ENCODE data around the gene WAS. TPM values are rescaled to one million over a fixed set of nuclear protein-coding genes. Genes with fewer than 3 reads are reported as not detected.
"Not testable (repeated sequence)": the region's sequence is repeated elsewhere in the genome, so short reads cannot be mapped to it uniquely, and the experiment has no call there.

Gene WAS
- total RNA-seq = 100 to 1,000 TPM; 142 to 146 TPM

GRCh38 chrX:48683411-48683982 lies at the start of gene WAS:
Gene WAS, plus strand, starts transcription at chrX:48683799. Its CDS starts 55 bp downstream, at chrX:48683854.
- Mint-ChIP-seq H3K27ac (peak within 1 kb of the TSS; percentile 98), H3K9me3 (no peaks in the 10 kb centered on the region), H3K27me3 (no peaks in the 10 kb centered on the region), H3K4me3 (peak within 1 kb of the TSS; percentile 99), H3K36me3 (peaks cover 36% of the 10 kb centered on the region), H3K4me1 (peaks cover 47% of the 10 kb centered on the region)
- DNase-seq (peak; percentile 62), ATAC-seq (ENCODE audit: low read depth) (peak; percentile 93)
- POLR2A ChIA-PET = interaction anchor here (1.0 to 1.7 kb wide), 7 partner anchors 8 to 275 kb away, joined by 3 to 25 read pairs (median 6); partner anchors contain the start of genes HDAC6 and SUV39H1

GRCh38 chrX:48636301-48636700 lies 47.3 kb upstream of the WAS start:
- peak overlapping the region; percentile 60 for H3K27ac Mint-ChIP-seq
- H3K9me3 Mint-ChIP-seq = no peaks in the 10 kb centered on the region
- H3K4me3 Mint-ChIP-seq = no peak overlapping the region
- ATAC-seq (ENCODE audit: low read depth) (no peak), DNase-seq (no peak)
- no peaks in the 10 kb centered on the region for H3K36me3 Mint-ChIP-seq
- peaks cover 2% of the 10 kb centered on the region for H3K27me3 Mint-ChIP-seq
- POLR2A ChIA-PET = no interaction called here
- H3K4me1 Mint-ChIP-seq = peaks cover 6% of the 10 kb centered on the region

- Mint-ChIP-seq H3K27ac (no peak overlapping the region), H3K4me3 (no peak overlapping the region), H3K27me3 (peaks cover 2% of the 10 kb centered on the region), H3K4me1 (peaks cover 6% of the 10 kb centered on the region), H3K36me3 (no peaks in the 10 kb centered on the region), H3K9me3 (no peaks in the 10 kb centered on the region)
- ATAC-seq (ENCODE audit: low read depth) = no peak
- POLR2A ChIA-PET = no interaction called here
- no peak for DNase-seq
Observed at GRCh38 chrX:48636776-48637175, 46.8 kb upstream of the WAS start.

- H3K27ac Mint-ChIP-seq = no peak overlapping the region
- POLR2A ChIA-PET = no interaction called here
- no peaks in the 10 kb centered on the region for H3K36me3 Mint-ChIP-seq
- ATAC-seq (ENCODE audit: low read depth) = no peak
- H3K4me1 Mint-ChIP-seq = peaks cover 1% of the 10 kb centered on the region
- H3K9me3 Mint-ChIP-seq = no peaks in the 10 kb centered on the region
- H3K27me3 Mint-ChIP-seq = no peaks in the 10 kb centered on the region
- no peak overlapping the region for H3K4me3 Mint-ChIP-seq
- no peak for DNase-seq
Observed at GRCh38 chrX:48645669-48646068, 37.9 kb upstream of the WAS start.

- Mint-ChIP-seq H3K9me3 (no peaks in the 10 kb centered on the region), H3K4me1 (peaks cover 3% of the 10 kb centered on the region), H3K4me3 (no peak overlapping the region), H3K27ac (no peak overlapping the region), H3K27me3 (no peaks in the 10 kb centered on the region), H3K36me3 (no peaks in the 10 kb centered on the region)
- peak; percentile 45 for ATAC-seq (ENCODE audit: low read depth)
- POLR2A ChIA-PET = interaction anchor here (0.9 to 1.7 kb wide), 2 partner anchors 47 to 263 kb away, joined by 6 read pairs; partner anchors contain the start of gene SLC35A2
- no peak for DNase-seq
Observed at GRCh38 chrX:48648336-48648751, 35.3 kb upstream of the WAS start.

- DNase-seq (no peak), ATAC-seq (ENCODE audit: low read depth) (no peak)
- Mint-ChIP-seq H3K4me3 (no peak overlapping the region), H3K36me3 (no peaks in the 10 kb centered on the region), H3K4me1 (peaks cover 3% of the 10 kb centered on the region), H3K27me3 (no peaks in the 10 kb centered on the region), H3K27ac (no peak overlapping the region), H3K9me3 (no peaks in the 10 kb centered on the region)
- POLR2A ChIA-PET = interaction anchor here (0.9 to 1.7 kb wide), 2 partner anchors 47 to 263 kb away, joined by 6 read pairs; partner anchors contain the start of gene SLC35A2
Observed at GRCh38 chrX:48649102-48649501, 34.5 kb upstream of the WAS start.

GRCh38 chrX:48652055-48652579 lies 31.5 kb upstream of the WAS start:
- POLR2A ChIA-PET; H3K4me1 Mint-ChIP-seq; H3K27me3 Mint-ChIP-seq; H3K27ac Mint-ChIP-seq; H3K4me3 Mint-ChIP-seq; DNase-seq; H3K9me3 Mint-ChIP-seq; H3K36me3 Mint-ChIP-seq; ATAC-seq (ENCODE audit: low read depth): not testable (repeated sequence)

GRCh38 chrX:48654746-48655145 lies 28.9 kb upstream of the WAS start:
- H3K9me3 Mint-ChIP-seq; DNase-seq; H3K27ac Mint-ChIP-seq; H3K4me1 Mint-ChIP-seq; H3K36me3 Mint-ChIP-seq; POLR2A ChIA-PET; H3K27me3 Mint-ChIP-seq; ATAC-seq (ENCODE audit: low read depth); H3K4me3 Mint-ChIP-seq: not testable (repeated sequence)

GRCh38 chrX:48659686-48660085 lies 23.9 kb upstream of the WAS start:
- H3K4me1 Mint-ChIP-seq; H3K4me3 Mint-ChIP-seq; H3K9me3 Mint-ChIP-seq; ATAC-seq (ENCODE audit: low read depth); POLR2A ChIA-PET; DNase-seq; H3K36me3 Mint-ChIP-seq; H3K27ac Mint-ChIP-seq; H3K27me3 Mint-ChIP-seq: not testable (repeated sequence)

GRCh38 chrX:48663241-48663640 lies 20.4 kb upstream of the WAS start:
- ATAC-seq (ENCODE audit: low read depth) (no peak), DNase-seq (no peak)
- H3K27ac Mint-ChIP-seq = no peak overlapping the region
- peaks cover 5% of the 10 kb centered on the region for H3K4me1 Mint-ChIP-seq
- POLR2A ChIA-PET = interaction anchor here (1.3 kb wide), 1 partner anchor 13 kb away, joined by 3 read pairs; no protein-coding TSS in a partner anchor
- H3K9me3 Mint-ChIP-seq = peaks cover 2% of the 10 kb centered on the region
- no peak overlapping the region for H3K4me3 Mint-ChIP-seq
- no peaks in the 10 kb centered on the region for H3K36me3 Mint-ChIP-seq
- H3K27me3 Mint-ChIP-seq = no peaks in the 10 kb centered on the region

GRCh38 chrX:48664156-48664555 lies 19.4 kb upstream of the WAS start:
- ATAC-seq (ENCODE audit: low read depth) = no peak
- H3K4me1 Mint-ChIP-seq = peaks cover 5% of the 10 kb centered on the region
- no peak for DNase-seq
- no peaks in the 10 kb centered on the region for H3K27me3 Mint-ChIP-seq
- H3K27ac Mint-ChIP-seq = no peak overlapping the region
- H3K9me3 Mint-ChIP-seq = peaks cover 2% of the 10 kb centered on the region
- POLR2A ChIA-PET = no interaction called here
- H3K4me3 Mint-ChIP-seq = no peak overlapping the region
- H3K36me3 Mint-ChIP-seq = no peaks in the 10 kb centered on the region

- Mint-ChIP-seq H3K4me3 (no peak overlapping the region), H3K9me3 (peaks cover 2% of the 10 kb centered on the region), H3K27me3 (no peaks in the 10 kb centered on the region), H3K27ac (no peak overlapping the region), H3K4me1 (peaks cover 4% of the 10 kb centered on the region), H3K36me3 (no peaks in the 10 kb centered on the region)
- DNase-seq (no peak), ATAC-seq (ENCODE audit: low read depth) (no peak)
- POLR2A ChIA-PET = no interaction called here
Observed at GRCh38 chrX:48665991-48666390, 17.6 kb upstream of the WAS start.

GRCh38 chrX:48666649-48667048 lies 16.9 kb upstream of the WAS start:
- H3K27ac Mint-ChIP-seq = no peak overlapping the region
- no peaks in the 10 kb centered on the region for H3K4me1 Mint-ChIP-seq
- no peak for ATAC-seq (ENCODE audit: low read depth)
- no peaks in the 10 kb centered on the region for H3K27me3 Mint-ChIP-seq
- POLR2A ChIA-PET = interaction anchor here (1.1 kb wide), 1 partner anchor 10 kb away, joined by 3 read pairs; no protein-coding TSS in a partner anchor
- H3K9me3 Mint-ChIP-seq = peaks cover 2% of the 10 kb centered on the region
- H3K36me3 Mint-ChIP-seq = no peaks in the 10 kb centered on the region
- H3K4me3 Mint-ChIP-seq = no peak overlapping the region
- no peak for DNase-seq

- POLR2A ChIA-PET = interaction anchor here (0.6 to 1.1 kb wide), 2 partner anchors 9 to 103 kb away, joined by 3 read pairs; no protein-coding TSS in a partner anchor
- Mint-ChIP-seq H3K4me3 (no peak overlapping the region), H3K27ac (no peak overlapping the region), H3K9me3 (peaks cover 2% of the 10 kb centered on the region), H3K27me3 (no peaks in the 10 kb centered on the region), H3K4me1 (no peaks in the 10 kb centered on the region), H3K36me3 (no peaks in the 10 kb centered on the region)
- no peak for DNase-seq
- ATAC-seq (ENCODE audit: low read depth) = no peak
Observed at GRCh38 chrX:48667509-48667908, 16.1 kb upstream of the WAS start.

Measured in activated naive CD8-positive, alpha-beta T cell treated with anti-CD3 and anti-CD28 coated beads, Interleukin-2, amount 10 ng/mL, durations not matched to agents 7 days and 5 days (primary cell).